ENCODE measurements around the gene SLC5A12. TPM values are rescaled to one million over a fixed set of nuclear protein-coding genes. Genes with fewer than 3 reads are reported as not detected.
A peak's percentile ranks its signal among the peaks of the same experiment; 100 is the strongest.

The SLC5A12 gene
- 0.41 TPM for total RNA-seq

GRCh38 chr11:26721948-26722475, at the start of gene SLC5A12:
TSS of gene SLC5A12 (minus strand) at chr11:26722060. CDS start at chr11:26721714, 346 bp downstream.
- FAIRE-seq = no peak
- no peak for DNase-seq (ENCODE audit: low spot score in 2 of 2)

- FAIRE-seq (no peak), DNase-seq (ENCODE audit: low spot score in 2 of 2) (no peak)
Measured at GRCh38 chr11:26769027-26769426, 47.2 kb upstream of the SLC5A12 start.

- FAIRE-seq (no peak), DNase-seq (ENCODE audit: low spot score in 2 of 2) (no peak)
Measured at GRCh38 chr11:26767060-26767459, 45.2 kb upstream of the SLC5A12 start.

GRCh38 chr11:26765323-26765722, 43.5 kb upstream of the SLC5A12 start:
- no peak for FAIRE-seq
- DNase-seq (ENCODE audit: low spot score in 2 of 2) = no peak

GRCh38 chr11:26764825-26765224, 43.0 kb upstream of the SLC5A12 start:
- FAIRE-seq (no peak), DNase-seq (ENCODE audit: low spot score in 2 of 2) (no peak)

GRCh38 chr11:26764315-26764714, 42.5 kb upstream of the SLC5A12 start:
- DNase-seq (ENCODE audit: low spot score in 2 of 2) = no peak
- FAIRE-seq = no peak

GRCh38 chr11:26762089-26762488, 40.2 kb upstream of the SLC5A12 start:
- no peak for FAIRE-seq
- no peak for DNase-seq (ENCODE audit: low spot score in 2 of 2)

- FAIRE-seq (no peak), DNase-seq (ENCODE audit: low spot score in 2 of 2) (no peak)
Measured at GRCh38 chr11:26761361-26761809, 39.5 kb upstream of the SLC5A12 start.

- DNase-seq (ENCODE audit: low spot score in 2 of 2) (no peak), FAIRE-seq (no peak)
Measured at GRCh38 chr11:26757995-26758394, 36.1 kb upstream of the SLC5A12 start.

- DNase-seq (ENCODE audit: low spot score in 2 of 2) = no peak
- no peak for FAIRE-seq
Measured at GRCh38 chr11:26755762-26756161, 33.9 kb upstream of the SLC5A12 start.

GRCh38 chr11:26753723-26754504, 32.1 kb upstream of the SLC5A12 start:
- DNase-seq (ENCODE audit: low spot score in 2 of 2) = no peak
- no peak for FAIRE-seq

- no peak for DNase-seq (ENCODE audit: low spot score in 2 of 2)
- FAIRE-seq = no peak
Measured at GRCh38 chr11:26749927-26750326, 28.1 kb upstream of the SLC5A12 start.

GRCh38 chr11:26743622-26744021, 21.8 kb upstream of the SLC5A12 start:
- FAIRE-seq = no peak
- no peak for DNase-seq (ENCODE audit: low spot score in 2 of 2)

- FAIRE-seq = no peak
- no peak for DNase-seq (ENCODE audit: low spot score in 2 of 2)
Measured at GRCh38 chr11:26742966-26743365, 21.1 kb upstream of the SLC5A12 start.

- FAIRE-seq (no peak), DNase-seq (ENCODE audit: low spot score in 2 of 2) (no peak)
Measured at GRCh38 chr11:26741036-26741435, 19.2 kb upstream of the SLC5A12 start.

- DNase-seq (ENCODE audit: low spot score in 2 of 2) (no peak), FAIRE-seq (no peak)
Measured at GRCh38 chr11:26739366-26740073, 17.7 kb upstream of the SLC5A12 start.

- FAIRE-seq (no peak), DNase-seq (ENCODE audit: low spot score in 2 of 2) (no peak)
Measured at GRCh38 chr11:26734691-26735090, 12.8 kb upstream of the SLC5A12 start.

- FAIRE-seq (no peak), DNase-seq (ENCODE audit: low spot score in 2 of 2) (no peak)
Measured at GRCh38 chr11:26731084-26731456, 9.2 kb upstream of the SLC5A12 start.

- peak in 1 of 2 donors; percentile 4 for DNase-seq (ENCODE audit: low spot score in 2 of 2)
- no peak for FAIRE-seq
Measured at GRCh38 chr11:26730414-26731083, 8.7 kb upstream of the SLC5A12 start.

GRCh38 chr11:26729284-26729683, 7.4 kb upstream of the SLC5A12 start:
- no peak for FAIRE-seq
- no peak for DNase-seq (ENCODE audit: low spot score in 2 of 2)

GRCh38 chr11:26726960-26727359, 5.1 kb upstream of the SLC5A12 start:
- DNase-seq (ENCODE audit: low spot score in 2 of 2) = no peak
- no peak for FAIRE-seq
